Uterus (tissue), 4 donors: ENCODE measurements around the gene B4GALNT2. TPM values are rescaled to one million over a fixed set of nuclear protein-coding genes. Genes with fewer than 3 reads are reported as not detected.
"Not testable (repeated sequence)": the region's sequence is repeated elsewhere in the genome, so short reads cannot be mapped to it uniquely, and the experiment has no call there.

Experiments used
- DNase-seq, 2 donors: peaks; one replicate each; pipeline ENCODE4 v3.0.0-alpha.2; 2019 to 2020
- H3K27ac ChIP-seq, 2 donors: fragments of 200-600 bp; sonication (generic); 1 replicate in 1 of 2; 2 replicates in 1 of 2; pipeline ENCODE4 v1.5.1; 2016 to 2018
- H3K27me3 ChIP-seq, 2 donors: fragments of 200-600 bp; sonication (generic); one replicate each; pipeline ENCODE4 v1.5.1; 2018 to 2019; ENCODE audit warnings: control low read depth in 1 of 2
- H3K36me3 ChIP-seq, 2 donors: fragments of 200-600 bp; sonication (generic); one replicate each; pipeline ENCODE4 v1.5.1; 2019; ENCODE audit warnings: control low read depth in 1 of 2
- H3K4me1 ChIP-seq, 2 donors: fragments of 200-600 bp; sonication (generic); one replicate each; pipeline ENCODE4 v1.5.1; 2018 to 2019; ENCODE audit warnings: control low read depth in 1 of 2
- H3K4me3 ChIP-seq, 2 donors: fragments of 200-600 bp; sonication (generic); 1 replicate in 1 of 2; 2 replicates in 1 of 2; pipeline ENCODE4 v1.5.1; 2018 to 2019; ENCODE audit warnings: mild to moderate bottlenecking in 1 of 2
- H3K9me3 ChIP-seq, 2 donors: fragments of 200-600 bp; sonication (generic); one replicate each; pipeline ENCODE4 v1.5.1; 2019; ENCODE audit warnings: control low read depth in 1 of 2
- CTCF ChIP-seq, 4 experiments: fragments of 200-600 bp in 2 of 4; fragments of 450-650 bp in 2 of 4; sonication (generic) in 2 of 4; IDR thresholded peaks; one replicate each; pipeline ENCODE4 v1.5.1; 2016 to 2019; ENCODE audit warnings: antibody characterized with exemption in 4 of 4, mild to moderate bottlenecking in 2 of 4, moderate library complexity in 1 of 4
- POLR2A ChIP-seq, 2 donors: fragments of 450-650 bp; IDR thresholded peaks; one replicate each; pipeline ENCODE4 v1.6.1; 2016; ENCODE audit warnings: antibody characterized with exemption in 2 of 2, mild to moderate bottlenecking in 1 of 2, moderate library complexity in 1 of 2
- intact Hi-C: fragments of 100-400 bp; cut with DNase I; formaldehyde crosslinking; loops from one replicate; pipeline ENCODE4 v1.15.1; 2023; ENCODE audit warnings: low total_unique reads
- total RNA-seq, 4 donors: library from RNA; depleted of rRNA in 3 of 4; stranded (reverse); fragments of >200 nt in 3 of 4; gene quantifications; one replicate each; pipeline versions ENCODE4 v1.1.0 to v1.2.4, GENCODE V29; 2014 to 2023
- donor health status: DM: yes; HTN: yes; CAD: no.

The B4GALNT2 gene
- total RNA-seq, 4 donors from 2014 or later: under 0.01 to 0.18 (median 0.07) TPM; not detected in 1

DNA sequence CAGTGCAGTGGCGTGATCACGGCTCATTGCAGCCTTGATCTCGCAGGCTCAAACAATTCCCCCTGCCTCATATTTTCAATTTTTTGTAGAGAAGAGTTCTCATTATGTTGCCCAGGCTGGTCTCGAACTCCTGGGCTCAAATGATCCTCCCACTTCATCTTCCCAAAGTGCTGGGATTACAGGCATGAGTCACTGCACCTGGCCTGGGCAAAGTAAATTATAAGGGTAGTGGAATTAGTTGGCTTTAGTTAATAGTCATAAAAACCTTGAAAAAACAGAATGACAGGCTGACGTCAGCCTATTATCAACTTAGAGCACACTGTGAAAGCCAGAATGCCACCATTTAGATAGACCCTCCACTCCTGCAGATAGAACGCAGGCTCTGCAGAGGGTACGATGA lies 43.5 kb upstream of the B4GALNT2 start:
- no peak overlapping the region for H3K4me3 ChIP-seq
- no peaks in the 10 kb centered on the region for H3K27me3 ChIP-seq
- DNase-seq: no peak
- no peaks in the 10 kb centered on the region for H3K4me1 ChIP-seq
- no peaks in the 10 kb centered on the region for H3K9me3 ChIP-seq
- H3K27ac ChIP-seq: no peak overlapping the region
- no peak for TF ChIP-seq POLR2A (IDR thresholded peaks at IDR 0.05)
- TF ChIP-seq CTCF (IDR thresholded peaks at IDR 0.05): no peak
- no peaks in the 10 kb centered on the region for H3K36me3 ChIP-seq
- intact Hi-C loops: no loop called here

GRCh38 chr17:49090878-49091594 lies 41.5 kb upstream of the B4GALNT2 start:
- DNase-seq: no peak
- TF ChIP-seq POLR2A (IDR thresholded peaks at IDR 0.05): no peak
- no peak for TF ChIP-seq CTCF (IDR thresholded peaks at IDR 0.05)
- intact Hi-C loops: no loop called here
- no peak overlapping the region for H3K4me3 ChIP-seq
- H3K27ac ChIP-seq: no peak overlapping the region
- H3K4me1 ChIP-seq: no peaks in the 10 kb centered on the region
- no peaks in the 10 kb centered on the region for H3K27me3 ChIP-seq
- no peaks in the 10 kb centered on the region for H3K9me3 ChIP-seq
- no peaks in the 10 kb centered on the region for H3K36me3 ChIP-seq

DNA sequence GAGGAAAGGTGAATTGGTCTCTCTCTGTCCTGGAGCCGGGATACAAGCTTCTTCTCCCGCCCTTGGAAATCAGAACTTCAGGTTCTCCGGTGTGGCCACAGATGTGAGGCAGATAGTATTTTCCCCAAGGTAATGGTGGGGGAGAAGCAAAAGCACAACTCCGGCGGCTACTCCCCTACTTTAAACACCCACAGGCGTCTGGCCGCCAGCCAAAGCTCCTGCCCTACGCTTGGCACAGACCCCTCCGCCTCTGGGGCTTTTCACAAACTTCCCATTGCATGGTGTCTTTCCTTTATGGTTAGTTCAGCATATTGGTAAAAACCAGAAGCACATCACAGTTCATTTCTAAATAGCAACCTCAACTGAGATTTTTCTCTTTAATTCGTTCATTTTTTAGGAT lies 39.4 kb upstream of the B4GALNT2 start:
- Histone ChIP-seq H3K4me3 (no peak overlapping the region), H3K27ac (no peak overlapping the region), H3K9me3 (no peaks in the 10 kb centered on the region), H3K36me3 (no peaks in the 10 kb centered on the region), H3K4me1 (no peaks in the 10 kb centered on the region), H3K27me3 (no peaks in the 10 kb centered on the region)
- no peak for TF ChIP-seq CTCF (IDR thresholded peaks at IDR 0.05)
- TF ChIP-seq POLR2A (IDR thresholded peaks at IDR 0.05): no peak
- DNase-seq: no peak
- intact Hi-C loops: no loop called here

DNA sequence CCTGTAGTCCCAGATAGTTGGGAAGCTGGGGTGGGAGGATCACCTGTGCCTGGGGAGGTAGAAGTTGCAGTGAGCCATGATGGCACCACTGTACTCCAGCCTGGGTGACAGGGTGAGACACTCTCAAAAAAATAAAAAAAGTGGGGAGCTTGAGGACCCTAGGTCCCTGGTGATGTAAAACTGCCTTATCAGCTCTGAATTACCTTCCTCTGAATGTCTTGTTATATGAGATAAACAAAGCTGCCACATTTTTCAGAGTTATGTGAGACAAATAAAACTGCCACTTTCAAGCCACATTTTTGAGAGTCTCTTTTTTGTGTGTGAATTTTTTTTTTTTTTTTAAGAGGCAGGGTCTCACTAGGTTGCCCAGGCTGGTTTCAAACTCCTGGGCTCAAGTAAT lies 32.0 kb upstream of the B4GALNT2 start:
- intact Hi-C loops: no loop called here
- no peak for DNase-seq
- Histone ChIP-seq H3K4me3 (no peak overlapping the region), H3K36me3 (no peaks in the 10 kb centered on the region), H3K9me3 (no peaks in the 10 kb centered on the region), H3K27me3 (no peaks in the 10 kb centered on the region), H3K4me1 (no peaks in the 10 kb centered on the region), H3K27ac (no peak overlapping the region)
- TF ChIP-seq CTCF (IDR thresholded peaks at IDR 0.05) (no peak), POLR2A (IDR thresholded peaks at IDR 0.05) (no peak)

- H3K27me3 ChIP-seq: no peaks in the 10 kb centered on the region
- H3K36me3 ChIP-seq: no peaks in the 10 kb centered on the region
- intact Hi-C loops: no loop called here
- DNase-seq: no peak
- no peak overlapping the region for H3K27ac ChIP-seq
- H3K9me3 ChIP-seq: no peaks in the 10 kb centered on the region
- TF ChIP-seq CTCF (IDR thresholded peaks at IDR 0.05) (no peak), POLR2A (IDR thresholded peaks at IDR 0.05) (no peak)
- no peaks in the 10 kb centered on the region for H3K4me1 ChIP-seq
- no peak overlapping the region for H3K4me3 ChIP-seq
Observed at GRCh38 chr17:49101054-49101534, 31.5 kb upstream of the B4GALNT2 start.

- H3K4me3 ChIP-seq, intact Hi-C loops, H3K27me3 ChIP-seq, H3K9me3 ChIP-seq, H3K27ac ChIP-seq, DNase-seq, H3K36me3 ChIP-seq, H3K4me1 ChIP-seq: not testable (repeated sequence)
Observed at GRCh38 chr17:49103360-49103759, 29.2 kb upstream of the B4GALNT2 start.
